HG03066 (cell line): Measurements from ENCODE around the gene THOC6.

Experiments
- ATAC-seq: cut with Tn5 transposase; IDR thresholded peaks from one replicate; pipeline ENCODE4 v1.9.1; 2021; ENCODE audit warnings: low read depth; ENCODE audit not compliant: unreplicated experiment

THOC6 gene

DNA sequence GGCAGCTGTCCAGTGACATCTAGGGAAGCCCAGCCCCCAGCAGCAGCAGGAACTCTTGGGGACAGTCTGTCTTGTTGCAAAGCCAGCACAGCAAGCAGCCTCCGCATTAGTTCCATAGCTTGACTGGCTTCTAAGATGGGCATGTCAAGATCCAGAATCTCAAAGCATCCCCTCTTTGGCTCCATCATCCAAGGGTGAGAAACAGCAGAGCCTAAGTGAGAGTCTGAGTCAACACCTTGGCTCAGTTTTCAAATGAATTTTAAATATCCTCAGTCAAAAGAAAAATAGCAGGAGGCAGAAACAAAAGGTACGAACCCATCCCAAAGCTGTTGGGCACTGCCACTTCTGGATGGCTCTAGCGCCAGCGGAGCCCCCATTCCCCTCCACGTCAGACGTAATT is 8.9 kb upstream of the THOC6 start:
- ATAC-seq: no peak

DNA sequence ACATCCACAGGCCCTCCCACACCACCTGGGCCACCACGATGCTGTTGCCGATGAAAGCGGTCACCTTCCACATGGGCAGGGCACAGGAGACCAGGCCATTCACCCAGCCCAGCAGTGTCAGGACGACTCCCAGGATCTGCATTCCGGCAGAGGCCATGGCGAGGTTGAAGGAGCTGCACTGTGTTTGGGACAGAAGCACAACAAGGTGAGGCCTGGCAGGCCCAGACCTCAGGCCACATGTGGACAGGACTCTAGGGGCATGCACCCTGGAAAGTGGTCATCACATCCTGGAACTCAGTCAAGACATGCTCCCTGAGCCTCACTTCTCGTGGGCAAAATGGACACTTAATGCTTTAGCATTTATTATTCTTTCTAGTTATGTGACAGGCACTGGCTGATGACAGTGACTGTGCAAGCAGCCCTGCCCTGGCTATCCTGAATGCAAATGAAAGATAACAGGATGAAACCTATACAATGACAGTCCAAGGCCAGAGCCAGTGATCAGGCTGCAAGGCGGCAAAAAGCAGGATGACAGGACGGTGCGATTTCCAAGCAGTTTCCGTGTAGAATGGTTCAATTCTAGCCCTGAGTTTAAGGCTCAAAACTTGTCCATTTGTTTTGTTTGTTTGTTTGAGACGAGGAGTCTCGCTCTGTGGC is 7.8 kb upstream of the THOC6 start:
- ATAC-seq: no peak

DNA sequence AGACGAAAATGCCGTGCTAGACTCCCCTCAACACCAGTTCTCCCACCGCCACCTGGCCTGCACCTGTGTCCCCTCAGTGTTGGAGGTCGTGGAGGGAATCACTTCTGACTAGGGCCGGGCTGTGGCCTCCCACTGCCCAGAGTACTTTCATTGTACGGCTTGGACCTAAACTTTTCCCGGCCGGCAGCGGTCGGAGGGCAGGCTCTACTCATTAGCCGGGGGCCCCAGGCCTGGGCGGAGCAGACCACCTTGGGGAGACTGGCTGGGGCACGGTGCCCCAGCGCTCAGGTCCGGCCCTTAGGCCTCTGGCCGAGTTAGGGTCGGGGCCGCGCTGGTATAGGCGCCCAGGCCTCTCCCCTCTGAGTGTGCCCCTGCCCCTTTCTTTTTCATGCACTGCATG is 6.5 kb upstream of the THOC6 start:
- no peak for ATAC-seq

DNA sequence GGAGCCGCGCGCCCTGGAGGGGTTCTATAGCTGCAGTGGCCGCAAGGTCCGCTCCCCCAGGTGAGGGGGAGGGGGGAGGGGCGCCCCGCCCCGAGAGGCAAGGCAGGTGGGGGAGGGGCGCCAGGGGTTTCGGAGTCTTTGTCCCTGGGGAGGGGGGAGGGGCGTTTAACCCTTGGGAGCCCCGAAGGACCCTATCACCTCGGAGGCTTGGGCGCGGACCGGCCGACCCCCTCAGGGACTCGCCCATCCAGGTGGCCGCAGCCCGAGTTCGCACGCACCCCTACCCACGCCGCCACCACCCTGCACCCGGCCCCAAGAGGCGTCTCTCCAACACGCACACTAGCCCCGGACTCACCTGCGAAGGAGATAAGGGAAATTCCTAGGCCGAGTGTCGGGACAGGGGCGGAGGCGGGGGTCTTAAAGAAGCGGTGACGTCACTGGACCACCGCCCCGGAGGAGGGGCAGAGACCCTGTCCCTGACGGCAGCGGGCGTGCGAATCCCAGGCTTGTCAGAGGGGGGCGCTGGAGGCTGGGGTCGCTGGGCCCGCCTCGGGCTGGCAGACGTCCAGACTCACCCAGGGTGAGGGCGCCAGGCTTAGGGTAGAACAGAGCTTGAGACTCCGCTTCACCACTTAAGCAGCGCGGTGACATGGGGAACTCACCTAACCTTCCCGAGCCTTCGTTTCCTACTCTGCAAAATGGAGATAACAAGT is 5.9 kb upstream of the THOC6 start, which contains the start of gene CLDN6:
CLDN6 (minus strand) TSS at position 390 of the 713 bp plus-strand sequence. CDS start 2,162 bp downstream, outside the sequence.
- no peak for ATAC-seq

DNA sequence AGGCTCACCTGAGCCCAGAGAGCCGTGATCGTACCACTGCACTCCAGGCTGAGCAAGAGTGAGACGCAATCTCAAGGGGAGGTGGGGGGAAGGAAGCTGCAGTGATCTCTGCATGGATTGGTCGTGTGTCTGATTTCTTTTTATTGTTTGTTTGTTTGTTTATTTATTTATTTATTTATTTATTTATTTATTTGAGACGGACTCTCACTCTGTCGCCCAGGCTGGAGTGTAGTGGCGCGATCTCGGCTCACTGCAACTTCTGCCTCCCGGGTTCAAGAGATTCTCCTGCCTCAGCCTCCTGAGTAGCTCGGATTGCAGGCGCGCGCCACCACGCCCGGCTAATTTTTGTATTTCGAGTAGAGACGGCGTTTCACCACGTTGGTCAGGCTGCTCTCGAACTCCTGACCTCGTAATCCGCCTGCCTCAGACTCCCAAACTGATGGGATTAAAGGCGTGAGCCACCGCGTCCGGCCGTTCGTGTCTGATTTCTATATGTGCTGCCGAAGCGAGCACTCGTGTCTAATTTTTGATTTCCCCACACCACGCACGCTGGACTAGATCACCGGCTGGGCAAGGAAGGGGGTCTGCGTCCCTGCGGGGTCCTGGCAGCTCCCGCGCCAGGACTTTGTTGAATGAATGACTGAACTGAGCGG is 4.1 kb upstream of the THOC6 start:
- no peak for ATAC-seq

DNA sequence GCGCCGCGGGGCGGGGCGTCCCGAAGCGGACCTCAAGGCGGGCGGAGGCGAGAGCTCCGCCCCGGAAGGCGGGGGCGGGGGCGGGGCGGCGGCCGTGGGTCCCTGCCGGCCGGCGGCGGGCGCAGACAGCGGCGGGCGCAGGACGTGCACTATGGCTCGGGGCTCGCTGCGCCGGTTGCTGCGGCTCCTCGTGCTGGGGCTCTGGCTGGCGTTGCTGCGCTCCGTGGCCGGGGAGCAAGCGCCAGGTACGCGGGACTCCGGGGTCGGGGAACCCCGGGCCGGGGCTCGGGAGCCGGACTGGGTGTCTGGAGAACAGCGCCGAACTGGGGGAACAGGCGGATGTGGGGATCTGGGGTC is 3.6 kb upstream of the THOC6 start, which contains the start of gene TNFRSF12A:
TNFRSF12A (plus strand) TSS at position 122 of the 357 bp plus-strand sequence; CDS start at position 152, 30 bp downstream.
- no peak for ATAC-seq

DNA sequence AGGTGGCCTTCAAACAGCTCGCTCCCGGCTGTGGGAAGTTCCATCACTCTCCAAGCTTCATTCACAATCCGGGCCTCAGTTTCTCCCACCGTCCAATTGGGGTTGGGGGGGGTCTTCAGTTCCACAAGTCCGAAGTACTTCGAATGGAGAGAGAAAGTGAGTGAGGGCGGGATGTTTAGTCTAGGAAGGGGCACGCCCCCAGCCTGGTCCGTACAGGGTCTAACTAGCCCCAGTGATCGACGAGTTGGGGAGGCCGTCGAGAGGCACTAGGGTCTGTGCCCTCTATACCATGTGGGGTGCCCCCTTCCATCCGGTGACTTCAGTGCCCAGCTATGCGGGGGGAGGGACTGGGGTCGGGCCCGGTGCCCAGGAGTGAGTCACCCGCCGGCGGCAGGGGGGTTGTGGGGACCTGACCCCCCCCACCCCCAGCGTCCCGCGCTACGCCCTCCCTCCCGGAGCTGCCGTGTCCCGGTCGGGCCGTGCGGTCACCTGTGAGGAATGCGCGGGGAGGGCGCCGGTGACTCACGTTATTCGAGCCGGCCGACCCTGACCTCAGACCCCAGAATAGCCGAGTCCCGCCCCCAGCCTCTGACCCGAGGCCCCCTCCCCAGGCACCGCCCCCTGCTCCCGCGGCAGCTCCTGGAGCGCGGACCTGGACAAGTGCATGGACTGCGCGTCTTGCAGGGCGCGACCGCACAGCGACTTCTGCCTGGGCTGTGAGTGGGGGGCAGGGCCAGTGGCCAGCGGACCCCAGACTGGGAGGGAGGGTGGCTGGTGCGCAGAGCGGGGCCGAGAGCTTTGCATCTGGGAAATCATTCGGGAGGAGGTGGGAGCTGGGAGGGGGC is 3.0 kb upstream of the THOC6 start:
- ATAC-seq: no peak

DNA sequence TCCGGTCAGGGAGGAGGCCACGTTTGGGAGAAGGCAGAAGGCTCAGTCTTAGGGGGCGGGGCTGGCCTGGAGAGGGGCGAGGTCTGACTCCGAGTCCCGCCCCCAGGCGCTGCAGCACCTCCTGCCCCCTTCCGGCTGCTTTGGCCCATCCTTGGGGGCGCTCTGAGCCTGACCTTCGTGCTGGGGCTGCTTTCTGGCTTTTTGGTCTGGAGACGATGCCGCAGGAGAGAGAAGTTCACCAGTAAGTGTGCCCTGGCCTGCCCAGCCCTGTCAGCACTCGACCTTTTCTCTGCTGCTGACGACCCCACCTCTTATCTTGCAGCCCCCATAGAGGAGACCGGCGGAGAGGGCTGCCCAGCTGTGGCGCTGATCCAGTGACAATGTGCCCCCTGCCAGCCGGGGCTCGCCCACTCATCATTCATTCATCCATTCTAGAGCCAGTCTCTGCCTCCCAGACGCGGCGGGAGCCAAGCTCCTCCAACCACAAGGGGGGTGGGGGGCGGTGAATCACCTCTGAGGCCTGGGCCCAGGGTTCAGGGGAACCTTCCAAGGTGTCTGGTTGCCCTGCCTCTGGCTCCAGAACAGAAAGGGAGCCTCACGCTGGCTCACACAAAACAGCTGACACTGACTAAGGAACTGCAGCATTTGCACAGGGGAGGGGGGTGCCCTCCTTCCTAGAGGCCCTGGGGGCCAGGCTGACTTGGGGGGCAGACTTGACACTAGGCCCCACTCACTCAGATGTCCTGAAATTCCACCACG is 2.2 kb upstream of the THOC6 start:
- no peak for ATAC-seq

DNA sequence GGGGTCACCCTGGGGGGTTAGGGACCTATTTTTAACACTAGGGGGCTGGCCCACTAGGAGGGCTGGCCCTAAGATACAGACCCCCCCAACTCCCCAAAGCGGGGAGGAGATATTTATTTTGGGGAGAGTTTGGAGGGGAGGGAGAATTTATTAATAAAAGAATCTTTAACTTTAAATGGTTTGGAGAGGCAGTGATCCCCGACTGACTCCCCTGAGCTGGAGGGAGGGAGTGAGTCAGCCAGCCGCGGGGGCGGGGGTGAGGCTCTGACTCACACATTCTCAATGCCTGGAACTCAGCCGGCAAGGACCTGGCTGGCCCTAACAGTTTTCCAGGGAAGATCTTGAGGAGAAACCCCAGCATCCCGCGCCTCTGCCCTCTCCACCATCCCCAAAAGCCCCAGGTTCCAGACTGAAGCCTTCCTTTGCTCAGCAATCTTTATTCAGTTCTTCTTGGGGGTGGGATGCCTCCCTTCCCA is 1.6 kb upstream of the THOC6 start:
- no peak for ATAC-seq

DNA sequence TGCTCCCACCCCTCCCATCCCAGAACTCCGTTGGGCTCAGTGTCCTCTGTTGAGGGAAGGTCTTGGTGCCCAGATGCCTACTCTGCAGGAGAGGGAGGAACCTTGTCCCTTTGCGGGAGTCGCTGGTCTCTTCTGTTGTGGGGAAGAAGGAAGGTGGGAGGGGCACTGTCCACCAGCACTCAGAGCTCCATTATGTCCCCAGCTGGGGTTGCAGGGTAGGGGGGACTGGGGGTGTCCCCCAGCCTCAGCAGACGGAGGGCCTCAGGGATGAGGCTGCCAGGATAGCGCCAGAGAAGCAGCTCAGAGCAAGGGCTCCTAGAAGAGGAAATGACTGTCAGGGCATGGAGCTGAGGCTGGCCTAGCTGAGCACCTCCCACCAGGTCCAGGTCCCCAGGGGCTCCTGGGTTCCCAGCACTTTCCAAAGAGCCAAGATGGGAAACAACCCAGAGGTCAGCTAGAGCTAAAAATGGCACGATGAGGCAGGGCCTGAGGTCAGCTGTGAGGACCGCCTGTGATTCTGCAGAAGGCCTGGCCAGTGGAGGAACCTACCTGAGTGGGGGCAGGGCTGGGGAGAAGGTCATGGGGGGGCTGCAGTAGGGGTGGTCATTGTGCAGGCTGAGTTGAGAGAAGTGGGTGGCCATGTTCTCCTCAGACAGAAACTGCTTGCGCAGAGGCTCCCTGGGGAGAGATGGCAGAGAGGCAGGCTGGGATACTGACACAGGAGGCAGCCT is 986 bp upstream of the THOC6 start:
- no peak for ATAC-seq

DNA sequence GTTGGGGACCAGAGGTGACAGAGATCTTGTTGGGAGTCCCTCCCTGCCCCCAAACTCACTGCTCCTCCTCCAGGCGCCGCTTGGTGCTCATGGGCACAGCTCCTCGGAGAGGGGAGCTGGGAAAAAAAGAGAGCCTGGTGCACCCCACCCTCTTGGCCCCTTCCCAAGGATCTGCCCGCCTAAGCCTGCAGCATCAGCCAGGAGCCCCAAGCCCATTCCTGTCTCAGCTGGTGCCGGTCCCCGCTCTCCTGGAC is 493 bp upstream of the THOC6 start:
- no peak for ATAC-seq

DNA sequence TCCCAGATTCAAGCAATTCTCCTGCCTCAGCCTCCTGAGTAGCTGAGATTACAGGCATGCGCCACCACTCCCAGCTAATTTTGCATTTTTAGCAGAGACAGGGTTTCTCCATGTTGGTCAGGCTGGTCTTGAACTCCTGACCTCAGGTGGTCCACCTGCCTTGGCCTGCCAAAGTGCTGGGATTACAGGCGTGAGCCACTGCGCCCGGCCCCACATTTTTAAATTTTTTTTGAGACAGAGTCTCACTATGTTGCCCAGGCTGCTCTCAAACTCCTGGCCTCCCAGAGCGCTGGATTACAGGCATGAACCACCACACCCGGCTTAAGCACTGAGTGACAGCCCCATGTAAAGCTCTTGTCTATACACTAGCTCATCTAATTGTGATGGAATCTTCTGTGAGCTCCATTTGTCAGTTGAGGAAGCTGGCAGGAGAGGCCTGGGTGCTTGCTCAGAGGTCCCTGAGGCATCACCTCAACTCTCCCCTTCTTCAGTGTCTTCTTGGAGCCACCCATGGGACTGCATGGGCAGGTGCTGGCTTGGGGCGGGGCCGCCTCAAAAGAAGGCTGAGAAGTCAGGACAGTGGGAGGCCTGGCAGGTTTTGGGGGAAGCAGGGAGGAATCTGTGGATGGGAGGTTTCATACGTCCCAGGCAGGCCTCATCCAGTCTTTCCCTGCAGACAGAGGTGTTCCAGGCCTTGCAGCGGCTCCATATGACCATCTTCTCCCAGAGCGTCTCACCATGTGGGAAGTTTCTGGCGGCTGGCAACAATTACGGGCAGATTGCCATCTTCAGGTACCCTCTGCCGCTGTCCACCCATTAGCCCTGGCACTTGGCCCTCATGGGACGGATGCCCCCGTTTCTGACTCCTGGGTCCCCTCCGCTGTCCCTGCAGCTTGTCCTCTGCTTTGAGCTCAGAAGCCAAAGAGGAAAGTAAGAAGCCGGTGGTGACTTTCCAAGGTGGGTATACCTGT is 1.5 kb downstream of the THOC6 start:
- no peak for ATAC-seq

DNA sequence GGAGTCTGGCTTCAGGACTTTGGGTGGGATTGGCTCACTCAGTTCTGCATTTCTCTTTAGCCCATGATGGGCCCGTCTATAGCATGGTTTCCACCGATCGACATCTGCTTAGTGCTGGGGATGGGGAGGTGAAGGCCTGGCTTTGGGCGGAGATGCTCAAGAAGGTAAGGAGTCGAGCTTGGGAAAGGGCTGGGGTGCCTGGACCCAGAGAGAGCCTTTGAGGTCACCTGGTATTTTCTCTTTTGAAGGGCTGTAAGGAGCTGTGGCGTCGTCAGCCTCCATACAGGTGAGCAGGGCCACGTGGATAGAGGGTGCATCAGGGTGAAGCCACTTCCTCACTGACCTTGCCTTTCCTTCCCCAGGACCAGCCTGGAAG is 2.2 kb downstream of the THOC6 start:
- no peak for ATAC-seq

DNA sequence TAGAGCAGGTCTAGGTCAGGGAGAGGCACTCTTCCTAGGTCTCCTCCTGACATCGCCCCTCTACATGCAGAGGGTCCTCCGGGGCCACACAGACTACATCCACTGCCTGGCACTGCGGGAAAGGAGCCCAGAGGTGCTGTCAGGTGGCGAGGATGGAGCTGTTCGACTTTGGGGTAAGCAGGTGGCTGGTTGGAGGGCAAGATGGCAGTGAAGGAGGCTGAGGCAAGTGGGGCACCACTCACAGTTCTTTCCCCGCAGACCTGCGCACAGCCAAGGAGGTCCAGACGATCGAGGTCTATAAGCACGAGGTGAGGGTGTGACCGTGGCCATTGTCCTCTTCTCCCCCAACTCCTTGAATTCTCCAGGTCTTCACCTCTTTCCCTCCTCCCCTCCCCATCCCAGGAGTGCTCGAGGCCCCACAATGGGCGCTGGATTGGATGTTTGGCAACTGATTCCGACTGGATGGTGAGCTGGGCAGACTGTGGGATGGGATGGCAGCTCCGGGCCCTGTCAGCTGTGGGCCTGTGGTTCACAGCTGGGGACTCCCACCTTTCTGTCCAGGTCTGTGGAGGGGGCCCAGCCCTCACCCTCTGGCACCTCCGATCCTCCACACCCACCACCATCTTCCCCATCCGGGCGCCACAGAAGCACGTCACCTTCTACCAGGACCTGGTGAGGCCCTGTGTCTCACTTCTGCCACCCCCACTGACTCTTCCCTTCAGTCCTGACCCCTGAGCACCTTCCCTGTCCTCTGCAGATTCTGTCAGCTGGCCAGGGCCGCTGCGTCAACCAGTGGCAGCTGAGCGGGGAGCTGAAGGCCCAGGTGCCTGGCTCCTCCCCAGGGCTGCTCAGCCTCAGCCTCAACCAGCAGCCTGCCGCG is 3.0 kb downstream of the THOC6 start:
- no peak for ATAC-seq

DNA sequence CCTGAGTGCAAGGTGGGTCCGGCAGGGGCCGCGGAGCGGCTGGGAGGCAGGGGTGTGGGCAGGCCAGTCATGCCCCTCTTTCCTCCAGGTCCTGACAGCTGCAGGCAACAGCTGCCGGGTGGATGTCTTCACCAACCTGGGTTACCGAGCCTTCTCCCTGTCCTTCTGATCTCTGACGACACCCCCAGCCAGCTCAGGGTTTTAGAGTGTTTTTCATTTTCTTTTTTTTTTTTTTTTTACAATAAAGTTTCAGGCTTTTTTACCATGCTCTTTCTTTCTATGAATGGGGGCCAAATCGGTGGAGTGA is 3.6 kb downstream of the THOC6 start:
- no peak for ATAC-seq

DNA sequence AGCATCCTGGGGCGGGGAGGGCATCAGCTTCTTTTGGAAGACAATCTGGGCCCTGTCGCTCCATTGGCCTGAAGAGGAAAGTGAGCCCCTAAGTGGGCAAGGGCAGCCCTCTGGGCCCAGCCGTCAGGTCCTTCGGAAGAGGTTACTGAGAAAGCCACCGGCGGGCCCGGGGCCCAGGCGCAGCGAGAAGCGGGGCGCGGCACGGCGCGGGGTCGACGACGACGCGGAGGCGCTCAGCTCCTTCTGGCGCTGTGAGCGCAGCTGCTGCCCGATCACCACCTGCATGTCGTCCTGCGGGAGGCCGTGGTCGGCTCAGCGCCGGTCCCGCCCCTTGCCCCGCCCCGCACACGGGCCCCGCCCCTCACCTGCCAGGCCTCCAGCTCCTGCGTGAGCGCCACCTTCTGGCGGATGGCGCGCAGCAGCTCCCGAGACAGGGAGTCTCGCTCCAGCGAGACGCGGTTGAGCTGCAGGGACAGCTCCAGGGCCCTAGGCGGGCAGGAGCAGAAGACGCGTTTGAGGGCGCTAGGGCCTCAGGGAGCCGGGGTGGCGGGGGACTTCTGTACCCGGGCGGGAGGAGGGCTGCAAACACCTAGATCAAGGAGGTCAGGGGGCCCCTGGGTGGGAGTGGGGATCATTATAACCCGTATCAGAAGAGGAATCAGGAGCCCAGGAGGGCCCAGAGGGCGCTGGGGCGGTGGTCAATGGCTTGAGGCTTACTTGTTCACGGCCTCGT is 4.3 kb downstream of the THOC6 start:
- no peak for ATAC-seq

DNA sequence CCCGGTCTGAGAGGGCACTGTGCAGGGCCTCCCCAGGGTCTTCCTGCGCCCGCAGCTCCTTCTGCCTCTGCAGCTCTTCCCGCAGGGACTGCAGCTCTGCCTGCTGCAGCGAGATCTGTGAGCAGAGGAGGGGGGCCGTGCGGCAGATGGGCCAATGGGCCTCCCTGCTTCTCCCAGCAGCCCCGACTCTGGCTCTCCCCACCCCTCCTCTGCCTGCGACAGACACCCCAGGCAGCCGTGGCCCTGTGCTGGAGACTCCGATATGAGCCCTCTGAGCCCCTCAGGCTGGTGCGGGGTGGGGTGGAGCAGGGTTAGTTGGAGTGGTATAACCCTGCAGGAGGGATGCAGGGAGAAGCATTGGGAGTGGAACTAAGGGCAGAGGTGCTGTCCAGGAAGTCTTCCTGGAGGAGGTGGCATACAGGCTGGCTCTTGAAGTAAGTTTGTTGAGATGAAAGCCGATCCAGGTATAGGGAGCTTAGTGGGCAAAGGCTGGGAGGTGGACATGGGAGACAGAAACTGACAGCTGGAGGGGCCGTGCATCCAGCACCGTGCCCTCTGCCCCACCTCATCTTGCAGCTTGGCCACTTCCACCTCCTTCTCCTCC is 5.0 kb downstream of the THOC6 start:
- no peak for ATAC-seq
